Adipocyte (in vitro differentiated cells): ENCODE measurements around the gene TRMT61A.
A peak's percentile ranks its signal among the peaks of the same experiment; 100 is the strongest.

Source experiments
- DNase-seq: peaks from one replicate; pipeline ENCODE4 v3.0.0-alpha.2; 2015; ENCODE audit warnings: low read depth
- H3K27me3 ChIP-seq: replicated peaks from 2 replicates; pipeline ENCODE4 v1.7.0; 2013; ENCODE audit warnings: mild to moderate bottlenecking, low read length, moderate library complexity; ENCODE audit not compliant: control insufficient read depth, insufficient read depth
- H3K36me3 ChIP-seq: 2 replicates; pipeline ENCODE4 v1.7.0; 2013; ENCODE audit warnings: low read length, mild to moderate bottlenecking, moderate library complexity; ENCODE audit not compliant: control insufficient read depth, insufficient read depth, severe bottlenecking
- H3K4me1 ChIP-seq: 2 replicates; pipeline ENCODE4 v1.7.0; 2013; ENCODE audit warnings: mild to moderate bottlenecking, low read length, moderate library complexity; ENCODE audit not compliant: control insufficient read depth, insufficient read depth
- H3K4me3 ChIP-seq: 2 replicates; pipeline ENCODE4 v1.7.0; 2013; ENCODE audit warnings: mild to moderate bottlenecking, low read length, moderate library complexity
- H3K9ac ChIP-seq: 2 replicates; pipeline ENCODE4 v1.7.0; 2013; ENCODE audit warnings: mild to moderate bottlenecking, low read length, moderate library complexity
- H3K9me3 ChIP-seq: 2 replicates; pipeline ENCODE4 v1.7.0; 2013; ENCODE audit warnings: mild to moderate bottlenecking, low read length, moderate library complexity; ENCODE audit not compliant: control insufficient read depth

Gene TRMT61A

GRCh38 chr14:103519043-103519836 lies 9.8 kb upstream of the TRMT61A start:
- no peak overlapping the region for H3K4me3 ChIP-seq
- peaks cover 12% of the 10 kb centered on the region for H3K36me3 ChIP-seq
- no peaks in the 10 kb centered on the region for H3K27me3 ChIP-seq
- peaks cover 34% of the 10 kb centered on the region for H3K4me1 ChIP-seq
- peak; percentile 10 for DNase-seq
- H3K9me3 ChIP-seq = no peaks in the 10 kb centered on the region
- H3K9ac ChIP-seq = peak overlapping the region; percentile 52

GRCh38 chr14:103519837-103520212 lies 9.2 kb upstream of the TRMT61A start:
- H3K4me3 ChIP-seq = peak overlapping the region; percentile 86

GRCh38 chr14:103520269-103520656 lies 8.7 kb upstream of the TRMT61A start:
- Histone ChIP-seq H3K9me3 (no peaks in the 10 kb centered on the region), H3K27me3 (no peaks in the 10 kb centered on the region), H3K9ac (peak overlapping the region; percentile 82), H3K4me1 (peaks cover 34% of the 10 kb centered on the region), H3K4me3 (peak overlapping the region; percentile 86), H3K36me3 (peaks cover 7% of the 10 kb centered on the region)
- DNase-seq = no peak

More at GRCh38 chr14:103519837-103520212, 9.2 kb upstream of the TRMT61A start:
- DNase-seq = no peak
- Histone ChIP-seq H3K27me3 (no peaks in the 10 kb centered on the region), H3K9ac (peak overlapping the region; percentile 52), H3K4me1 (peaks cover 34% of the 10 kb centered on the region), H3K36me3 (peaks cover 10% of the 10 kb centered on the region), H3K9me3 (no peaks in the 10 kb centered on the region)

- Histone ChIP-seq H3K4me3 (peak overlapping the region; percentile 86), H3K27me3 (no peaks in the 10 kb centered on the region), H3K9me3 (no peaks in the 10 kb centered on the region), H3K36me3 (peaks cover 7% of the 10 kb centered on the region), H3K9ac (peak overlapping the region; percentile 82), H3K4me1 (peaks cover 34% of the 10 kb centered on the region)
- peak; percentile 89 for DNase-seq
Measured at GRCh38 chr14:103520657-103521437, 8.1 kb upstream of the TRMT61A start.

DNA sequence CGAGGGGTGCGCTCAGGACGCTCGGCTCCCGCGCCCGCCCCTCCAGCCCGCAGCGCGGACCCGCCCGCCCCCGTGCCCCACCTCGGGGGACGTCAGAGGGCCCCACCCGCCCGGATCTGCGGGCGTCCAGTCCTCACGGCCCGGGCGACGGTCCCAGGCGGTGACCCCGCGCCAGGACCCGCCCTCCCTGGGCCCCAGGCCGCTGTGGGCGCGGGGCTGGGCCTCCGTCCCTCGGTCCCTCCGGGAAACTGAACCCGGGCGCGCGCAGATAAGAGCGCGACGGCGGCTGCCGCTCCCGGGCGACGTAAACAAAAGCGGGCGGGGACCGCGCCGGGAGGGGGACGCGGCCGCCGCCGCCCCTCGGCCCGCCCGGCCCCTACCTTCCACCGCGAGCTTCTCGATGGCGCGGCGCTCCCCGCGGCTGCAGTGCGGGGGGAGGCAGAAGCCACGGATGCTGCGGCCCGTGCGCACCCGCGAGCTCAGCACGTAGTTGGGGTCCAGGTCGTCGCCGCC lies 7.5 kb upstream of the TRMT61A start:
- H3K9me3 ChIP-seq = no peaks in the 10 kb centered on the region
- H3K9ac ChIP-seq = peak overlapping the region; percentile 82
- peak; percentile 58 for DNase-seq
- H3K27me3 ChIP-seq = no peaks in the 10 kb centered on the region
- peaks cover 7% of the 10 kb centered on the region for H3K36me3 ChIP-seq
- H3K4me3 ChIP-seq = peak overlapping the region; percentile 86
- peaks cover 34% of the 10 kb centered on the region for H3K4me1 ChIP-seq

DNA sequence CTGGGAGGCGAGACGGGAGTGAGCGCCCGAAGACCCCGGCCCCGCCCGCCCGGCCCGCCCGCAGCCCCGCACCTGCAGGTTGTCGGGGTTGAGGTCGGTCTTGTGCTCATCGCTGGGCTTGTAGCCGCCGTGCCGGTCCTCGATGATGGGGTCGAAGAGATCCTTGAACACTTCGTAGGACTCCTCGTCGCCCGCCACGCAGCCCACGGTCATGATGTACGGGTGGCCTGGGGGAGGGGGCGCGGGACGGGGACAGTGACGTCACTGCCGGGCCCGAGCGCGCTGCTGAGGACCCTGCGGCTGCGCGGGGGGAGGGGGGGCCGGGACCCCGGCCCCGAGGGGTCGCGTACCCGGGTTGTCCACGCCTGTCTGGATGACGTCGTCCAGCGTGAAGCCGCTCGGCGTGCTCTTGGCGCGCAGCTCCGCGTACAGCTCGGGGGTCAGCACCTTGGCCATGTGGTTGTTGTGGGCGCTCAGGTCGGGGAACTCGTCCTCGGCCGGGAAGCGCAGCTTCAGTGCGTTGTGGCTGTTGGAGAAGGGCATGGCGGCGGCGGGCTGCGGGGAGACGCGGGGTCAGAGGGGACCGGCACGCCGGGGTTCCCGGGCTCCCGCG lies 6.9 kb upstream of the TRMT61A start:
- peak overlapping the region; percentile 82 for H3K9ac ChIP-seq
- H3K36me3 ChIP-seq = peaks cover 7% of the 10 kb centered on the region
- peak overlapping the region; percentile 86 for H3K4me3 ChIP-seq
- peak; percentile 39 for DNase-seq
- H3K9me3 ChIP-seq = no peaks in the 10 kb centered on the region
- peaks cover 36% of the 10 kb centered on the region for H3K4me1 ChIP-seq
- H3K27me3 ChIP-seq = no peaks in the 10 kb centered on the region

DNA sequence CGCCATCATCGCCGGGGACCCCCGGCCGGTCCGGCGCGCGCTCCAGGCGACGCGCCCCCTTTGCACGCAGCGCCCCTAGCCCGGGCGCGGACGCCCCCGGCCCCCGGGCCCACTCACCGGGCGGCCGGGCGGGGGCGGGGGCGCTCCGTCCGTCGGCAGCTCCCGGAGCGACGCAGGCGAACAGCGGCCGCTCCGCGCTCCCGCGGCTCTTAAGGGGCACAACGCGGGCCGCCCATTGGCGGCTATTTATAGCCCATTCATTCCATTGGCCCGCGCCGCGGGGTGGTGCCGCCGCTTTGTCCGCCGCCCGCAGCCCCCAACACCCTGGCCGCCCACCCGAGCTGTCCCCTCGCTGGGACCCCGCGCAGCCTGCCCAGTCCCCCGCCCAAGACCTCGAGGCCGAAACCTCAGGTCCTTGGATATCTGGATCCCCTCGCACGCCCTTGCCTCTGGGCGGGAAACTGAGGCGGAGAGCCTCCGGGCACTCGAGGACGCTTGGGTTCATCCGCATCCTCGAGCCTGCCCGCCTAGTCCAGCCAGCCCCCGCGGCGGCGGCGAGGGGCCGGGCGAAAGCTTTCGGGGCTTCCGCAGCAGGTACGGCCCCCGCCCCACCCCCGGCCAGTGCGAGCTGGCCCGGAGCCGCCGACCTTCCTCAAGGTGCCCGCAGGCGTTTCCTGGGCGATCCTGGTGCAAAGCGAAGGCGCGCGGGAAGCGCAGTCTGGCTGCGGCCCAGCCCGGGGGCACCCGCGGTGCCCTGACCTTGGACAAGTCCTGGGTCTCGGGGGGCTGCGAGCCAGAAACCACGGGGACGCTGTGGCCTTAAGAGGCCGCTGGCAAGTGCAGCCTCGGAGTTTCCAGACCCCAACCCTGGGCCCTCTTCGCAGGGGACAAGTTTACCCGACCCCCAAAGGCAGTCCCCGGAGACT lies 6.1 kb upstream of the TRMT61A start, which contains the start of gene CKB:
CKB (minus strand) TSS at position 182 of the 926 bp plus-strand sequence. CDS start 337 bp downstream, outside the sequence.
- H3K9me3 ChIP-seq = no peaks in the 10 kb centered on the region
- DNase-seq = peak; percentile 82
- H3K36me3 ChIP-seq = peaks cover 7% of the 10 kb centered on the region
- no peaks in the 10 kb centered on the region for H3K27me3 ChIP-seq
- peak within 1 kb of the TSS; percentile 82 for H3K9ac ChIP-seq
- peaks cover 40% of the 10 kb centered on the region for H3K4me1 ChIP-seq
- peak within 1 kb of the TSS; percentile 86 for H3K4me3 ChIP-seq

GRCh38 chr14:103523575-103523954 lies 5.4 kb upstream of the TRMT61A start:
- peaks cover 7% of the 10 kb centered on the region for H3K36me3 ChIP-seq
- H3K4me3 ChIP-seq = no peak overlapping the region

GRCh38 chr14:103524002-103524935 lies 4.7 kb upstream of the TRMT61A start:
- Histone ChIP-seq H3K9me3 (no peaks in the 10 kb centered on the region), H3K36me3 (peaks cover 7% of the 10 kb centered on the region), H3K27me3 (no peaks in the 10 kb centered on the region), H3K4me1 (peaks cover 36% of the 10 kb centered on the region), H3K9ac (no peak overlapping the region), H3K4me3 (no peak overlapping the region)
- no peak for DNase-seq

More at GRCh38 chr14:103523575-103523954, 5.4 kb upstream of the TRMT61A start:
- no peak overlapping the region for H3K9ac ChIP-seq
- DNase-seq = no peak
- peaks cover 40% of the 10 kb centered on the region for H3K4me1 ChIP-seq
- no peaks in the 10 kb centered on the region for H3K9me3 ChIP-seq
- H3K27me3 ChIP-seq = no peaks in the 10 kb centered on the region
